Smooth muscle cell of the coronary artery (primary cell): ENCODE results near the gene TRIM48. TPM values are rescaled to one million over a fixed set of nuclear protein-coding genes. Genes with fewer than 3 reads are reported as not detected.

Experiments
- total RNA-seq: library from RNA; depleted of rRNA; stranded (reverse); fragments of >200 nt; gene quantifications from 2 replicates; pipeline ENCODE4 v1.2.3, GENCODE V29; 2014; ENCODE audit warnings: low replicate concordance

Gene TRIM48
- not detected in 2 replicates for total RNA-seq

GRCh38 chr11:55261855-55262254 lies at the start of gene TRIM48:
TSS of gene TRIM48 (plus strand) at chr11:55262155. CDS start at chr11:55262268, 113 bp downstream.

Other genes starting within 250 kb of the TRIM48 start
- gene OR4A16, start 81.0 kb downstream of the TRIM48 start, total RNA-seq, result not detected in 2 replicates
- not detected in 2 replicates for gene OR4A15, start 105.8 kb downstream of the TRIM48 start, total RNA-seq